GM23338 (cell line): Measurements from ENCODE around the gene ST6GALNAC3. TPM values are rescaled to one million over a fixed set of nuclear protein-coding genes. Genes with fewer than 3 reads are reported as not detected.

ENCODE experiments used
- ATAC-seq: fragments of 200-7000 bp; cut with Tn5 transposase; 3 replicates; pipeline ENCODE4 v1.9.1; 2020
- DNase-seq: peaks from one replicate; pipeline ENCODE4 v3.0.0-alpha.2; 2015; ENCODE audit warnings: low spot score
- H2AFZ ChIP-seq: fragments of 200-600 bp; sonication (generic); 2 replicates; pipeline ENCODE4 v1.8.0; 2016; ENCODE audit warnings: antibody characterized with exemption, mild to moderate bottlenecking, moderate library complexity
- H3F3A ChIP-seq: fragments of 200-600 bp; sonication (generic); replicated peaks from 2 replicates; pipeline ENCODE4 v1.8.0; 2017; ENCODE audit warnings: antibody characterized with exemption, mixed run types, low read depth
- H3K27ac ChIP-seq: fragments of 200-600 bp; sonication (generic); 2 replicates; pipeline ENCODE4 v1.6.1; 2016; ENCODE audit warnings: low read depth
- H3K27me3 ChIP-seq: fragments of 200-600 bp; sonication (generic); 2 replicates; pipeline ENCODE4 v1.8.0; 2016; ENCODE audit warnings: mild to moderate bottlenecking, mixed run types, moderate library complexity; ENCODE audit not compliant: insufficient read depth
- H3K36me3 ChIP-seq: fragments of 200-600 bp; sonication (generic); 2 replicates; pipeline ENCODE4 v1.8.0; 2016; ENCODE audit warnings: mild to moderate bottlenecking; ENCODE audit not compliant: insufficient read depth
- H3K4me1 ChIP-seq: fragments of 200-600 bp; sonication (generic); 2 replicates; pipeline ENCODE4 v1.8.0; 2016; ENCODE audit warnings: mild to moderate bottlenecking, moderate library complexity; ENCODE audit not compliant: insufficient read depth
- H3K4me2 ChIP-seq: fragments of 200-600 bp; sonication (generic); 2 replicates; pipeline ENCODE4 v1.7.1; 2017; ENCODE audit warnings: mixed run types
- H3K4me3 ChIP-seq: fragments of 200-600 bp; sonication (generic); 2 replicates; pipeline ENCODE4 v1.6.1; 2016; ENCODE audit warnings: mixed run types
- H3K79me2 ChIP-seq: fragments of 200-600 bp; sonication (generic); replicated peaks from 2 replicates; pipeline ENCODE4 v1.8.0; 2017; ENCODE audit warnings: mild to moderate bottlenecking; ENCODE audit not compliant: insufficient read depth
- H3K9me2 ChIP-seq: fragments of 200-600 bp; sonication (generic); 2 replicates; pipeline ENCODE4 v1.8.0; 2017; ENCODE audit not compliant: insufficient read depth
- H4K20me1 ChIP-seq: fragments of 200-600 bp; sonication (generic); replicated peaks from 2 replicates; pipeline ENCODE4 v1.8.0; 2017; ENCODE audit warnings: mild to moderate bottlenecking; ENCODE audit not compliant: insufficient read depth
- H3K27ac Mint-ChIP-seq: 2 replicates; pipeline ENCODE4 v1.8.0; 2020; ENCODE audit warnings: inconsistent platforms, mild to moderate bottlenecking, moderate library complexity, mixed read lengths
- H3K27me3 Mint-ChIP-seq: 3 replicates; pipeline ENCODE4 v1.8.0; 2022; ENCODE audit warnings: low read depth, mild to moderate bottlenecking, moderate library complexity, mixed read lengths, inconsistent platforms; ENCODE audit not compliant: insufficient read depth, poor library complexity
- H3K36me3 Mint-ChIP-seq: 3 replicates; pipeline ENCODE4 v1.8.0; 2021; ENCODE audit warnings: low read depth, mild to moderate bottlenecking, inconsistent platforms, moderate library complexity, mixed read lengths
- H3K4me1 Mint-ChIP-seq: 3 replicates; pipeline ENCODE4 v1.8.0; 2020; ENCODE audit warnings: mild to moderate bottlenecking, inconsistent platforms, mixed read lengths
- H3K4me3 Mint-ChIP-seq: 3 replicates; pipeline ENCODE4 v1.8.0; 2021; ENCODE audit warnings: moderate library complexity, mild to moderate bottlenecking, inconsistent platforms, mixed read lengths
- H3K9me3 Mint-ChIP-seq: 3 replicates; pipeline ENCODE4 v1.8.0; 2020; ENCODE audit warnings: moderate library complexity, mild to moderate bottlenecking, inconsistent platforms, mixed read lengths
- EZH2 ChIP-seq: fragments of 200-600 bp; sonication (generic); IDR thresholded peaks from one replicate; pipeline ENCODE4 v1.8.0; 2017; ENCODE audit warnings: antibody characterized with exemption, mild to moderate bottlenecking, low read depth; ENCODE audit not compliant: unreplicated experiment
- EZH2phosphoT487 ChIP-seq: fragments of 200-600 bp; sonication (generic); IDR thresholded peaks from one replicate; pipeline ENCODE4 v1.8.1; 2018; ENCODE audit warnings: antibody characterized with exemption; ENCODE audit not compliant: unreplicated experiment
- POLR2AphosphoS5 ChIP-seq: IDR thresholded peaks from 2 replicates; pipeline ENCODE4 v1.6.1; 2016; ENCODE audit warnings: antibody characterized with exemption, low read depth
- REST ChIP-seq: IDR thresholded peaks from one replicate; pipeline ENCODE4 v1.6.1; 2018; ENCODE audit warnings: antibody characterized with exemption; ENCODE audit not compliant: unreplicated experiment
- STAT1 ChIP-seq: IDR thresholded peaks from one replicate; pipeline ENCODE4 v1.6.1; 2016; ENCODE audit warnings: antibody characterized with exemption; ENCODE audit not compliant: unreplicated experiment
- ZNF114 ChIP-seq: fragments of 250-450 bp; sonication (Bioruptor Pico); IDR thresholded peaks from 2 replicates; pipeline ENCODE4 v1.5.0; 2020; ENCODE audit warnings: mild to moderate bottlenecking, moderate library complexity
- polyA plus RNA-seq: library from polyadenylated mRNA; unstranded; fragments of >200 nt; fragmentation: Nextera tagmentation; extraction: Ambion mirVana; gene quantifications from 2 replicates; pipeline ENCODE4 v1.2.1, GENCODE V29; 2016
- total RNA-seq: library from RNA; depleted of rRNA; stranded (reverse); fragments of >200 nt; shearing (Covaris generic); gene quantifications from 2 replicates; pipeline ENCODE4 v1.2.3, GENCODE V29; 2014
- TF ChIP-seq, protein P1 (sequence below): IDR thresholded peaks from 2 replicates; pipeline ENCODE4 v1.6.1; 2016; ENCODE audit warnings: antibody characterized with exemption

ST6GALNAC3 gene
- total and polyA plus RNA-seq, 2 experiments from 2014 or later = 4.7 to 11.6 TPM

DNA sequence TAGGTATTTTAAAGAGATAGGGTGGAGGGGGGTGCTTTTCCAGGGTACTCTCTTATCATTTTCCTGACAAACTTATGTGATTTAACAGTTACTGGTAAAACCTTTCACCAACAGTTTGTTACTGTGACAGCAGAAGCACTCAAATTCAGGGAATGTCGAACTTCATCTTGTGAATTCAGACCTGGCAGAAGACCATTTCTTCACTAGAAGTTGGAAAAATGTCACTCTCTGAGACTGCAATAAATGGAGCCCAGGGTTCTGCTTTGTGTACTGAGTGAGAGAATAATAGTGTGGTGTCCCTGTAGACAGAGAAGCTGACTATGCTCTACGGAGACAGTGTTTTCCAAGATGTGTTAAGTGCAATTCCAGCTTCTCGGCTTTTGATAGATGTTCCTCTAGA is 200.2 kb downstream of the ST6GALNAC3 start (continued):
- TF ChIP-seq, protein P1, sequence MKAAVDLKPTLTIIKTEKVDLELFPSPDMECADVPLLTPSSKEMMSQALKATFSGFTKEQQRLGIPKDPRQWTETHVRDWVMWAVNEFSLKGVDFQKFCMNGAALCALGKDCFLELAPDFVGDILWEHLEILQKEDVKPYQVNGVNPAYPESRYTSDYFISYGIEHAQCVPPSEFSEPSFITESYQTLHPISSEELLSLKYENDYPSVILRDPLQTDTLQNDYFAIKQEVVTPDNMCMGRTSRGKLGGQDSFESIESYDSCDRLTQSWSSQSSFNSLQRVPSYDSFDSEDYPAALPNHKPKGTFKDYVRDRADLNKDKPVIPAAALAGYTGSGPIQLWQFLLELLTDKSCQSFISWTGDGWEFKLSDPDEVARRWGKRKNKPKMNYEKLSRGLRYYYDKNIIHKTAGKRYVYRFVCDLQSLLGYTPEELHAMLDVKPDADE = no peak
- TF ChIP-seq POLR2AphosphoS5 (no peak), EZH2 (no peak), EZH2phosphoT487 (no peak), ZNF114 (CRISPR knock-in tag) (no peak), STAT1 (no peak)

- H3K36me3 ChIP-seq = no peaks in the 10 kb centered on the region
- H4K20me1 ChIP-seq = no peaks in the 10 kb centered on the region
- H3K4me3 Mint-ChIP-seq = no peak overlapping the region
- no peaks in the 10 kb centered on the region for H3F3A ChIP-seq
- peaks cover 2% of the 10 kb centered on the region for H3K27me3 Mint-ChIP-seq
- no peaks in the 10 kb centered on the region for H3K9me3 Mint-ChIP-seq
- H3K4me2 ChIP-seq = no peak overlapping the region
- H3K79me2 ChIP-seq = no peaks in the 10 kb centered on the region
- H3K27ac Mint-ChIP-seq = no peak overlapping the region
- H3K27me3 ChIP-seq = no peaks in the 10 kb centered on the region
- no peak overlapping the region for H3K27ac ChIP-seq
- peaks cover 16% of the 10 kb centered on the region for H3K4me1 Mint-ChIP-seq
- no peaks in the 10 kb centered on the region for H3K9me2 ChIP-seq
- H2AFZ ChIP-seq = no peak overlapping the region
- H3K4me1 ChIP-seq = no peaks in the 10 kb centered on the region
- TF ChIP-seq REST = no peak
- H3K36me3 Mint-ChIP-seq = no peaks in the 10 kb centered on the region
- no peak for ATAC-seq
- no peak for DNase-seq
- H3K4me3 ChIP-seq = no peak overlapping the region
Observed at GRCh38 chr1:76278711-76279100, 204.2 kb downstream of the ST6GALNAC3 start.

DNA sequence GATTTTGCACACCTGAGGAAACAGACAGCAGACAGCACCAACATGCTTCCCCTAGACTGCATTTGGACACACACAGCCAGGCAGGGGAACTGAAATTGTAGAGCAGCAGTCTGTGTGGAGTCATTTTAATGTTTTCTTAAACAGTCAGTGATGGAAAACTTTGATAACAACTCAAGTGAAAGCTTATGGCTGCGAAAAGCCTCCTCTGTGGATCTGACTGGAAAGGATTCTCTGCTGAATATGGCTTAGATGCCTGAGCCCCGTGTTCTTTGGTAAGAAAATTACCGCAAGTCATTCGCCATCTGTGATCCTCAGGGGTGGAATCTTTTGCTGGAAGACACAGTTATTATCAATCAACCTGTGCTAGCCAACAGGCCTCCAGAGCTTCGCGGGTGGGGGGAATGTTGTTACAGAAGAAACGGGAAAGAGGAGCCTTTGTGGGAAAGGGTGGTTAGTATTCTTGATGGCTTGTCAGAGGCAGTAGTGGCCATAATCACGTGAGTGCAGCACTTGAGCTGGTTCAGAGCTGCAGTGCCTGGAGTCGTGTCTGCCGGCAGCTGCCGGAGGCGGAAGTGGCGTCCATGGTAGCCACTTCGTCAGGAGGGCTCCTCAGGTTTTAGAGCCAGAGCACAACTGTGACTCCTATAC is 204.7 kb downstream of the ST6GALNAC3 start:
- no peaks in the 10 kb centered on the region for H3K79me2 ChIP-seq
- H3K4me2 ChIP-seq = no peak overlapping the region
- H3K4me1 ChIP-seq = no peaks in the 10 kb centered on the region
- H3F3A ChIP-seq = no peaks in the 10 kb centered on the region
- H2AFZ ChIP-seq = no peak overlapping the region
- H4K20me1 ChIP-seq = no peaks in the 10 kb centered on the region
- H3K36me3 ChIP-seq = no peaks in the 10 kb centered on the region
- H3K9me2 ChIP-seq = no peaks in the 10 kb centered on the region
- peaks cover 16% of the 10 kb centered on the region for H3K4me1 Mint-ChIP-seq
- peaks cover 2% of the 10 kb centered on the region for H3K27me3 Mint-ChIP-seq
- DNase-seq = no peak
- no peaks in the 10 kb centered on the region for H3K27me3 ChIP-seq
- peak overlapping the region; percentile 70 for H3K27ac Mint-ChIP-seq
- H3K36me3 Mint-ChIP-seq = no peaks in the 10 kb centered on the region
- no peaks in the 10 kb centered on the region for H3K9me3 Mint-ChIP-seq
- H3K4me3 Mint-ChIP-seq = no peak overlapping the region
- H3K4me3 ChIP-seq = no peak overlapping the region
- ATAC-seq = peak; percentile 45; the same call in 2 of the 3 replicates
- no peak overlapping the region for H3K27ac ChIP-seq
- TF ChIP-seq ZNF114 (CRISPR knock-in tag) = no peak
- TF ChIP-seq, protein P1 = no peak
